HG03095 (cell line): ENCODE results near the gene PTPRM.

Source experiments
- ATAC-seq: cut with Tn5 transposase; IDR thresholded peaks from one replicate; pipeline ENCODE4 v1.9.1; 2021; ENCODE audit warnings: moderate library complexity; ENCODE audit not compliant: unreplicated experiment

The PTPRM gene

GRCh38 chr18:7885865-7886264 lies 318.7 kb downstream of the PTPRM start:
- ATAC-seq = no peak

- no peak for ATAC-seq
Observed at GRCh38 chr18:7886436-7886835, 319.3 kb downstream of the PTPRM start.

- no peak for ATAC-seq
Observed at GRCh38 chr18:7889515-7889914, 322.4 kb downstream of the PTPRM start.

- no peak for ATAC-seq
Observed at GRCh38 chr18:7890075-7890474, 323.0 kb downstream of the PTPRM start.

- ATAC-seq = no peak
Observed at GRCh38 chr18:7892556-7892955, 325.4 kb downstream of the PTPRM start.

GRCh38 chr18:7894592-7894991 lies 327.5 kb downstream of the PTPRM start:
- ATAC-seq = no peak

GRCh38 chr18:7895346-7895745 lies 328.2 kb downstream of the PTPRM start:
- no peak for ATAC-seq

GRCh38 chr18:7896161-7896560 lies 329.0 kb downstream of the PTPRM start:
- ATAC-seq = no peak

GRCh38 chr18:7896805-7897518 lies 329.8 kb downstream of the PTPRM start:
- no peak for ATAC-seq

GRCh38 chr18:7898181-7898580 lies 331.1 kb downstream of the PTPRM start:
- ATAC-seq = no peak

GRCh38 chr18:7899078-7899477 lies 332.0 kb downstream of the PTPRM start:
- no peak for ATAC-seq

GRCh38 chr18:7900091-7900490 lies 333.0 kb downstream of the PTPRM start:
- no peak for ATAC-seq

- no peak for ATAC-seq
Observed at GRCh38 chr18:7901657-7902056, 334.5 kb downstream of the PTPRM start.

GRCh38 chr18:7902399-7902839 lies 335.3 kb downstream of the PTPRM start:
- no peak for ATAC-seq

- ATAC-seq = no peak
Observed at GRCh38 chr18:7904529-7904928, 337.4 kb downstream of the PTPRM start.

- no peak for ATAC-seq
Observed at GRCh38 chr18:7908681-7909299, 341.7 kb downstream of the PTPRM start.

GRCh38 chr18:7914834-7915670 lies 347.9 kb downstream of the PTPRM start:
- ATAC-seq = no peak

GRCh38 chr18:7918701-7919100 lies 351.6 kb downstream of the PTPRM start:
- no peak for ATAC-seq

GRCh38 chr18:7919565-7919964 lies 352.4 kb downstream of the PTPRM start:
- no peak for ATAC-seq

- ATAC-seq = no peak
Observed at GRCh38 chr18:7921938-7922587, 354.9 kb downstream of the PTPRM start.

GRCh38 chr18:7923105-7923504 lies 356.0 kb downstream of the PTPRM start:
- ATAC-seq = no peak
